GM12878 (cell line): ENCODE measurements around the gene ZG16B. TPM values are rescaled to one million over a fixed set of nuclear protein-coding genes. Genes with fewer than 3 reads are reported as not detected.

Experiments used
- BRCA1 ChIP-seq: IDR thresholded peaks from 2 replicates; pipeline ENCODE4 v1.6.1; 2011; ENCODE audit warnings: low read depth, low read length, improper control_type of control experiment
- CBX5 ChIP-seq: sonication (generic); IDR thresholded peaks from 2 replicates; pipeline ENCODE4 v1.6.1; 2016; ENCODE audit warnings: low read depth, moderate library complexity, mild to moderate bottlenecking, inconsistent platforms
- CREB1 ChIP-seq: IDR thresholded peaks from 2 replicates; pipeline ENCODE4 v1.6.1; 2012; ENCODE audit warnings: low read depth, mild to moderate bottlenecking, inconsistent platforms
- CTCF ChIP-seq, 3 experiments: IDR thresholded peaks in 2 of 3; conservative IDR thresholded peaks in 1 of 3; 2 replicates each; pipeline ENCODE4 v1.5.1; 2011; ENCODE audit warnings: low read depth in 3 of 3, low read length in 3 of 3, mild to moderate bottlenecking in 3 of 3, control low read depth in 2 of 3, moderate library complexity in 2 of 3, inconsistent platforms in 1 of 3, mixed read lengths in 1 of 3; ENCODE audit not compliant: control insufficient read depth in 2 of 3, insufficient read depth in 1 of 3; ENCODE audit errors: extremely low read depth in 1 of 3
- E2F8 ChIP-seq: fragments of 450-650 bp; IDR thresholded peaks from 2 replicates; pipeline ENCODE4 v1.6.1; 2018; ENCODE audit warnings: mild to moderate bottlenecking, low read depth, moderate library complexity; ENCODE audit not compliant: partially characterized antibody
- MYC ChIP-seq: IDR thresholded peaks from 2 replicates; pipeline ENCODE4 v1.6.1; 2011; ENCODE audit warnings: mild to moderate bottlenecking, low read length, moderate library complexity, inconsistent platforms; ENCODE audit not compliant: insufficient read depth, insufficient replicate concordance, insufficient read length, severe bottlenecking
- NFIC ChIP-seq: IDR thresholded peaks from 2 replicates; pipeline ENCODE4 v1.6.1; 2012; ENCODE audit warnings: low read depth, mild to moderate bottlenecking, inconsistent platforms, low read length, moderate library complexity
- NFXL1 ChIP-seq: fragments of 450-650 bp; IDR thresholded peaks from 2 replicates; pipeline ENCODE4 v1.6.1; 2017; ENCODE audit warnings: antibody characterized with exemption, mild to moderate bottlenecking, borderline replicate concordance
- NFYB ChIP-seq: IDR thresholded peaks from 2 replicates; pipeline ENCODE4 v1.6.1; 2011; ENCODE audit warnings: low read depth, mild to moderate bottlenecking, low read length, improper control_type of control experiment, moderate library complexity; ENCODE audit not compliant: insufficient read depth
- RAD51 ChIP-seq: fragments of 450-650 bp; IDR thresholded peaks from 2 replicates; pipeline ENCODE4 v1.6.1; 2016; ENCODE audit warnings: moderate library complexity, mild to moderate bottlenecking, inconsistent platforms
- TAF1 ChIP-seq: IDR thresholded peaks from 2 replicates; pipeline ENCODE4 v1.6.1; 2011; ENCODE audit warnings: mild to moderate bottlenecking, low read depth, low read length, borderline replicate concordance
- ZBTB4 ChIP-seq: fragments of 450-650 bp; formaldehyde crosslinking; IDR thresholded peaks from 2 replicates; pipeline ENCODE4 v1.4.0; 2022; ENCODE audit warnings: mild to moderate bottlenecking, moderate library complexity
- polyA plus RNA-seq, 11 experiments: library from polyadenylated mRNA; depleted of rRNA in 4 of 11; unstranded in 6 of 11; stranded (reverse) in 5 of 11; fragments of >200 nt; fragmentation: Nextera tagmentation in 4 of 11; fragmentation: Illumina TruSeq in 1 of 11; extraction: Ambion mirVana in 4 of 11; extraction: Trizol in 1 of 11; gene quantifications; 1 replicate in 1 of 11; 2 replicates in 10 of 11; pipeline versions ENCODE4 v1.2.1 to v1.2.3, GENCODE V29; 2011 to 2016; ENCODE audit warnings: inconsistent platforms in 2 of 11, missing spikeins in 2 of 11, low read depth in 1 of 11
- total RNA-seq, 4 experiments: library from RNA; depleted of rRNA in 3 of 4; stranded (reverse); fragments of >200 nt in 3 of 4; fragmentation: Illumina TruSeq in 1 of 4; extraction: Trizol in 1 of 4; gene quantifications; 2 replicates each; pipeline versions ENCODE4 v1.2.1 to v1.2.3, GENCODE V29; 2013 to 2021

ZG16B gene
- total and polyA plus RNA-seq, 10 of the 15 experiments (the other 5 are each of a cell fraction or from before 2014, with no cell fraction given) = 1.00 to 11.6 (median 5.8) TPM

- TF ChIP-seq CTCF (IDR thresholded peaks at IDR 0.05 in 2 of 3, conservative IDR thresholded peaks at IDR 0.05 in 1 of 3; ENCODE audit: control insufficient read depth in 2 of 3, extremely low read depth in 1 of 3, insufficient read depth in 1 of 3, low read depth in 3 of 3, low read length in 3 of 3) (no peak), ZBTB4 (CRISPR knock-in tag) (no peak), NFYB (no peak), CREB1 (no peak), E2F8 (no peak), TAF1 (no peak), BRCA1 (no peak), NFXL1 (no peak), CBX5 (no peak), NFIC (no peak), RAD51 (no peak), MYC (no peak)
Measured at GRCh38 chr16:2814551-2815298, 15.4 kb upstream of the ZG16B start (continued).
